ENCODE data around the gene GLRA2.
"Not testable (repeated sequence)": the region's sequence is repeated elsewhere in the genome, so short reads cannot be mapped to it uniquely, and the experiment has no call there.

Gene GLRA2

DNA sequence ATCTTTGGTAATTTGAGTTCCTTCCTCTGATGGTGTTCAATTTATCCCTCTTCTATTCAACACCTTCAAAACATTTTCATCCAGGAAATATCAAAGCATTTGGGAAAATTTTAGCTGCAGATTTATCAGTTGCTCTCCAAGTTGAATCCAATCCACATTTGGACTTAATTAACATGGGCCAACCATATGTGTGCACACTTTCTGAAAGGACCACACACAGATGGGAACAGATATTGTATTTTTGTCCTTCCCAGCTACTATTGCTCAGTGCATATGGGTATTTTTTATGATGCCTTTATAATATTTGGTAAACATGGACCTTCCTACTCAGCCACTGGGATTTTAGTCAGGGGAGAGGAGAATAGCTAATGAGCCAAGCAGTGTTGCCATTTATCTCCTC lies 65.2 kb downstream of the GLRA2 start:
- DNase-seq = no peak

DNA sequence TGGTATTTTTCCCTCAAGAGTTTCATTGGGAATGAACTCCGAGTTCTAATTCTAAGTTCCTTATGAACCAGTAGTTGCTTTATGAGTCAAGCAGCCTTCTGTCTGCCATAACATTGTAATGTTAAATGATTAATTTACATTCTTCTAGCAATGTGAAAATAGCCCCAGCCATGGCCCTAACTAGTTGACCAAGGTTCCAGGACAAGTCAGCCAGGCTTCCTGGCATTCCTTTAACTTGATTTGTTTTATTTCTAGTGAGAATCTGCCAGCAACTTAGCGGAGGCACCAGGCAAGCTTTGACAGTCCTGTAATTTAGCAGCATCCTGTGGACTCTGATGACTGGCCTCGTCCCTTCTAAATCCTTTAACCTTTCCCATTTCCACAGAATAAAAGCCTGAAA lies 69.0 kb downstream of the GLRA2 start:
- DNase-seq = no peak

DNA sequence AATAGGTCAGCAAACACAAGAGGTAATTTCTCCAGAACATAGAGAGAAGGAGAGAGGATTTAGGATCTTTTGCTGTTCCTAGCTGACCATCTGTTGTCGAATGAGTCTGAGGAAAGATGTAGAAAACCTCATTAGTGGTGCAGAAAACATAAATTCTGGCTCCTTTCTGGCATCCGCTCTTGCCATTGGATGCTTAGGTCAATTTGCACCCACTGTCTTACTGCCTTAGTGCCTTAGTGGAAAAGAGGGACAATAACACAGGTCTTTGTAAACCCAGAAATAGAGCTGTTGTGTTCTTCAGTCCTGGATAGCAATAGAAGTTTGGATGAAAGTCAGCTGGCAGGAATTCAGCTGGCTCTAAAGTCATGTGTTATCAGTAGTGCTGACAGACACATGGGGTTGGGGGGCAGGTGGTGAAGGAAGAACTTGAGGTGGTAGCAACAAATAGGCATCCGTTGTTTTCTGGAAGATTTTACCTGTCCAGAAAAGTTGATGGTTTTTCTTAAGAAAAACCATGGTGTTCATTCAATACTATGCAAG lies 78.2 kb downstream of the GLRA2 start:
- no peak for DNase-seq

DNA sequence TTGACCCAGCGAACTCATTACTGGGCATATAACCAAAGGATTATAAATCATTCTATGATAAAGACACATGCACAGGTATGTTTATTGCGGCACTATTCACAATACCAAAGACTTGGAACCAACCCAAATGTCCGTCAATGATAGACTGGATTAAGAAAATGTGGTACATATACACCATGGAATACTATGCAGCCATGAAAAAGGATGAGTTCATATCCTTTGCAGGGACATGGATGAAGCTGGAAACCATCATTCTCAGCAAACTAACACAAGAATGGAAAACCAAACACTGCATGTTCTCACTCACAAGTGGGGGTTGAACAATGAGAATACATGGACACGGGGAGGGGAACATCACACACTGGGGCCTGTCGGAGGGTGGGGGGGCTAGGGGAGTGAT lies 83.1 kb downstream of the GLRA2 start:
- not testable (repeated sequence) for DNase-seq

DNA sequence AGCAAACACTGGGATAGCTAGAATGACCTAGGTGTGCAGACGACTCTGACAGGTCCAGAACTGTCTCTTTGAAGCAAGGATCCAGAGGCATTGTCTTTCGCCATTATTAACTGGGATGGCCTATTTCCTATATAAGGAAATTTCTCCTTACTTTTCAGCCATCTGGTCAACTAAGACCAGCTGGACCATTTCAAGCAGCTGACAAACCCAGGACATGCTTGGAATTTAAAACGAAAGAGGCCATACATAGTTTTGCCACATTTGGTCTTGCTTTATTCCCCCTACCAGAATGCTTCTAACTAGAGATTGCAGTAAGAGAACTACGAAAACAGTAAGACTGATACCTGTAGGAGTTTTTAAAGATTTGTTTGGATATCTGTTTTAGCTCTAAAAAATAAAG lies 87.0 kb downstream of the GLRA2 start:
- no peak for DNase-seq

DNA sequence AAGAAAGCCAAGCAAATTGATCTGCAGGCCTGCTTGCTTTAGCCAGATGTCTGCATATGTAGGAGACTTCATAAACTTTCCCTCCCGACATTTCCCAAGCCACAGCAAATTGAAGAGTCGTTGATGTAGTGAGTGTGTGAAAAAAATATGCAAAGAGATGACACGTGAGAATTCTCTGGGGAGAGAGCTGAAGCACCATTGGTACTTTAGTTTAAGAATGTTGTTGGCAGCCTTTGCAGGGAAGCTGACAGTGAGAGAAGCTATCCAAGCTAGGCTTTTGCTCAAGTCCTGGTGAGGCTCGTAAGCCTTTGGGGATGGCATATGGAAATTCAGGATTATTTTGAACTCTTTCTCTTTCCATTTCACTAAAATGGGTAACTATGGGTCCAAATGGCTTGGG lies 87.5 kb downstream of the GLRA2 start:
- no peak for DNase-seq

DNA sequence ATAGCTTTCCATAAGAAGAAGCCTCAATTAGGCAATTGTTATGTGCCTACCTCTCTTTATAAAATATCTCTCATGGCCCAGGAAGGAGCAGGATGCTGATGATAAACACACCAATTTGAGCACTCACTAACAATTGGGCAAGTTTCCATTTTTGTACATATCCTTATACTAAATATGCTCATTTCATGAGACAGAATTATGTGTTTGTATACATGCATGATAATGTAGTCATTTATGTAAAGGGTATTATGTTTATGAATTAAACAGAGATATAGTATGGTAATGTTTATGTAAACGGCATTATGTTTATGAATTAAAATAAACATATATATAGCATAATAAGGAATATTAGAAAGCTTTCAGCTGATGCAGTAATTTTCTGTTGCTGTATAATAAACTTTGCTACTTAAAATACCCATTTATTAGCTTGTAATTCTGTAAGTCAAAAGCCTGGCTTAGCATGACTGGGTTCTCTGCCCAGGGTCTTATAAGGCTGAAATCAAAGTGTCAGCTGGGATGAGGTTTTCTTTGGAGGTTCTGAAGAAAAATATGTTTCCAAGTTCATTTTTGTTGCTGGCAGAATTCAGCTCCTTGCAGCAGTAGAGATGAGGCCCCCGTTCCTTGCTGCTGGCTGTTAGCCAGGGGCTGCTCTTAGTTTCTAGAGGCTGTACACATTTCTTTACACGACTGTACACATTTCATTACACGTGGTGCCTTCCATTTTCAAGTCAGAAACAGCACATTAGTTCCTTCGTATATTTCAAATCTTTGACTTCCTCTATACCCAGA lies 89.0 kb downstream of the GLRA2 start:
- no peak for DNase-seq

DNA sequence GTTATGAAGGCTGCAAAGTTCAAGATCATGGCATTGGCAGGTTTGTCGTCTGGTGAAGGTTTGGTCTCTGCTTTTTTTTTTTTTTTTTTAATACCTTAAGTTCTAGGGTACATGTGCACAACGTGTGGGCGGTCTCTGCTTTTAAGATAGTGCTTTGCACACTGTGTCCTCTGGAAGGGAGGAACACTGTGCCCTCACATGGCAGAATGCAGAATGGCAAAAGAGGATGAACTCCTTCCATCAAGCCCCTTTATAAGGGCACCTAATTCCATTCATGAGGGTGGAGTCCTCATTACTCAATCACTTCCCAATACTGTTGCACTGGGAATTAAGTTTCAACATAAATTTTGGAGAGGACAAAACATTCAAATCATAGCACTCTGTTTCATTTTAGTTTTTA lies 101.4 kb downstream of the GLRA2 start:
- no peak for DNase-seq

DNA sequence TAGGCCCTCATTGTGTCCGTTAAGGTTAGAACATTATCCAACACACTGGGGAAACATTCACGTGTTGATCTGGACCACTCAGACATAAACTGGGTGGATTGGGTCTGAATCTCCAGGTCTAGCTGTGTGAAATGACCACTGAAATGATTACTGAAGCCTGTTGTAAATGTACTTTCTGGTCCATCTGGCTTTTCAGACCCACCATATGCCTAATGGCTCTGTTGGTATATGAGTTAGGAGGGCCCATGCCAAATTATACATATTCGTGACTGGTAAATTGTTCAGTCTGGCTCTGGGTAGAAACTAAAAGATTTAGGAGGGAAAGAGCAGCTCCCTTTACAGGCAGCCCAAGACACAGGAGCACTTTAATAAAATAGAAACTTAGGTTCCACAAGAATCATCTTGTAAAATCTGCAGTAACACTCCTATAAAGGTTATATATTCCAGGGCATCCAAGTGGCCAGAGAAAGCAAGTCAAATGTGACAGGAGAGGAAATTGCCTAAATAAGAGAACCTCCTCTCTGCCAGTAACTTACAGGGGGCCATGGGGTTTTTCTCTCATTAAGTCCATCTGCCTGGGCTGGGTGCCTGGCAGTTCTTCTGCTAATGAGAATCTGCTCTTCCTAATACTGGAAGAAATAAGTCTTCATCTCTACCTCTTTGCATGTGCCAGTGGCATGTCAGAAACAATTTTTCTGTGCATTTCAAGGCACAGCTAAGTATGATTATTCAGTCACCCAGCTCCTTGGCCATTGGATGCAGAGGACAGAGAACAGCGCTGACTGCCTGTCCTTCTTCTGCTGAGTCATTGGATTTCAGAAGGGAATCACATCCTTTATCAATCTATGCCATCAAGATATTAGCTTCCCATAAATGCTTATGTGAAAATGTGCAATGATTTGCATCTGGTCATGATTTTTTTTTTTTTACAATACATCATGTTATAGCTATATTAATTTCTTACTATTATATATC lies 112.6 kb downstream of the GLRA2 start:
- peak; percentile 3 to 39 for DNase-seq

DNA sequence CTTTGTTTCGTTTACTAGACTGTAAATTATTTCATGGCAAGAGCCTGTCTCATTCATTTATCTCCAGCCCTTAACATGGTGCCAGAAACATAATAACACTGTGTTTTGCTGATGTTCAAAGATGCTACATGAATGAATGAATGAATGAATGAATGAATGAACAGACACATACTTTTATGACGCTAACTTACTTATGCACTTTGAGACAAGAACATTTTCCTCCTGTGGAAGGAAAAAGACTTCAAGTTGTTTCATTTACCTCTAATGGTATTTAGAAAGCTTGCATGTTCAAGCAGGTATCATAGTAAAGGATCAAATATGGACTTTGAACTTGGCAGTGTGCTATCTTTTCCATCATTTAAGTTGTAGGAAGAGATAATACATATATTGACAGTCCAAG lies 131.6 kb downstream of the GLRA2 start:
- DNase-seq = no peak

DNA sequence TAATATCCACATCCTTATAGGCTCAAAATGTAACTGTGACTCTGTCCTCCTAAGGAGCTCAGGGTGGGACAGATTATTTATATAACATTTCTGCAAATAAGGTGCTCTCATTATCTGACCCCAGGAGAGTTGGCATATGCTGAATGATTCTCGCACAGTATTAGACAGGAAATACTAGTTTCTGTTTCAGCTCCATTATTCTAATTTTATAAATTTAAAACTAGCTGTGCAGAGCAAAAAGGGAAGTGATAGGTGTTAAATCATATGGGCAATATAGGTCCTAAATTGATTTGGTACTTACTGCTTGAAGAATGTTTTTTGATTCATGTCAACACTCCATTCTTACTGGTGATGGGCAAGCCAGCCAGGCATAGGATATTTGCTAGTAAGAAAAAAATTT lies 141.5 kb downstream of the GLRA2 start:
- DNase-seq = no peak

DNA sequence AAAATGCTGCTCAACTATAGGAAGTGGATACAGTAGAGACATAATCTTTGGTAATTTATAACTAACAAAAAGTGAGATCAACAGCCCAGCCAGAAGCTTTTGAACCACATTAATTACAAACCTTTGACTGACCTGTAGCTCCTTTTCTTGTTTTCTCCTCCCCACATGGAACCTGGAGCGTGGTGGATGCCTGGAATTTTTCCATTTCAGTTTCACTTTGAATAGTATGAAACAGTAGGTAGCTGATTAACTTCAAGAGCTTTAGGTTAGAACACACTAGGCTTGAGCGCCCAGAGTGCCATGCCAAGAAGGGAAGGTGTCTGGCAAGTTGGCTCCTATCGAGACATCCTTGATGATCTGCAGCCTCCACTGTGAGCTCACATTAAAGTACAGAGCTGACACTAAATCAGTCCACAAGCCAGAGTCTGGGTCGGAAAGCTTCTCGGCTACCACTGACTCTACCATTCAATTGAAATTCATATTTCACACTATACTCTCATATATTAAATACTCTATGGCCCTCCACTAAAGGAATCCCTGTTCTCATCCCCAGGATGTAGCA lies 143.4 kb downstream of the GLRA2 start:
- no peak for DNase-seq

DNA sequence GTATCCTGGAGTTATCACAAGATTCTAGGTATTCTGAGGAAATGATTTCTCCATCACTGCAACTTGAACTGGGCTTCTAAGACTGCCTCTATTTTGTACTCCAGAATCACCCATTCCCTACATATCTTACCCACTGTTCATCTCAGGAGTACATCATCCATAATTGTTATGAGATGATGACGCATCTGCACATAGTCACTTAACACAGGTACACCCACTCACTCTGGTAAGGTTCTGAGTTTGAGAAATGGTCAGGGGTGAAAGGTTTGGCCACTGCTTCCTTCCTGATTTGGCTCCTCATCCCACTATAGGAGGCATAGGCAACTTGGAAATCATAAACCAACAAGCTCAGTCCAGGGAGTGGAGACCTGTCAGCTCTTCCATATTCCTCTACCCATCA lies 143.9 kb downstream of the GLRA2 start:
- no peak for DNase-seq

DNA sequence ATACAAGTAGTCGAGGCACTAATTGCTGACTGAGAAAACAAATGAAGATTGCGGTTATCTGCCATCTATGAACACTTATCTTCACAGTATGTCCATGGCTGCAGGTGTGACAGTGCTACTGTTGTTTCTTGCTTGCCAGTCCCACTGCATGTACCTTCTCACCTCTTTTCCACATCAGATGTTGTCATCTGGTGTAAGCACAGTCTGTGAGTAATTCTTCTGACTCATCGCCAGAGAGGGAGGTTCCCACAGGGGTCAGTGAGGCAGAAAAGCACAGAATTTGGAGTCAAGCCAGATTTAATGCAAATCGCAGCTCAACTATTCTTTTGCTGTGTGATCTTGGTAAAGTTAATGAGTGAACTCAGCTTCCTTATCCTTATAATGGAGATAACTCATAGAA lies 144.4 kb downstream of the GLRA2 start:
- DNase-seq = no peak

DNA sequence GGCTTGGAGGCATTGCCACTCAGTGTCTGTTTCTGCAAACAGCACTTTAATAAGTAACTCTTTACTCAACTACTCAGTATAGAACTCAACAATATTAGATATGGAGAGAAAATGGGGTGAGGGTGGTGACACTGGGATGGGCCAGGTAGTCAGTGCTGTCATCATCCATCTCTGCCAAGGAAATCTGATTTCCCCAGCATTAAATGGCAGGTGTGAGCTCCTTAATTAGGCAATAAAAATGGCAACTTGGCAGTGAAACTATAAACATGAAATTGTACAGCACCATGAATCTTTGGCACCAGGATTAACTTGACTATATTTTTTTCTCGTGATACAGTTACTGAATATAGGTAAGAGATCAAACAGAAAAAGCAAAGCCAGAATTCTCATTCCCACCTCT lies 146.2 kb downstream of the GLRA2 start:
- DNase-seq = no peak

DNA sequence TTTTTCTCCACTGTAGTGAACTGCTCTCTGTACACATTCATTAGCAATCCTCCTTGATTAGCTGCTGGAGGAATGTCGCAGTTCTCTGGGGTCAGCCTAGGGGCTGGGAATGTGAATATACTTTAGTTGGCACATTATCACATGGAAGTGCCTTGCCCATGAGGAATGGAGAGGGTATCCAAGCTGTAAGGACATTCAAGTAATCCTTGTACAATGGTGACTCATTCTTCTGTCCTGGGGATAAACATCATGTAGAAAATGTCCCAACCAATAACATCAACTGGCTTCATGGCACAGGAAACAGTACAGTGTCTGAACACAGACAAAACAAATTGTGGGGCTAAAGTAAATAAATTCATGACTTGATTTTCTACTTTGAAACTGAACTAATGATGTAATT lies 147.1 kb downstream of the GLRA2 start:
- DNase-seq = no peak

DNA sequence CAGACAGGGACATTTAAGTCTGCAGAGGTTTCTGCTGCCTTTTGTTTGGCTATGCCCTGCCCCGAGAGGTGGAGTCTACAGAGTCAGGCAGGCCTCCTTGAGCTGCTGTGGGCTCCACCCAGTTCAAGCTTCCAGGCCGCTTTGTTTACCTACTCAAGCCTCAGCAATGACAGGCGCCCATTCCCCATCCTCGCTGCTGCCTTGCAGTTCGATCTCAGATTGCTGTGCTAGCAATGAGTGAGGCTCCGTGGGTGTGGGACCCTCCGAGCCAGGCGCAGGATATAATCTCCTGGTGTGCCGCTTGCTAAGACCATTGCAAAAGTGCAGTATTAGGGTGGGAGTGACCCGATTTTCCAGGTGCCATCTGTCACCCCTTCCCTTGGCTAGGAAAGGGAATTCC lies 159.0 kb downstream of the GLRA2 start:
- DNase-seq = not testable (repeated sequence)

DNA sequence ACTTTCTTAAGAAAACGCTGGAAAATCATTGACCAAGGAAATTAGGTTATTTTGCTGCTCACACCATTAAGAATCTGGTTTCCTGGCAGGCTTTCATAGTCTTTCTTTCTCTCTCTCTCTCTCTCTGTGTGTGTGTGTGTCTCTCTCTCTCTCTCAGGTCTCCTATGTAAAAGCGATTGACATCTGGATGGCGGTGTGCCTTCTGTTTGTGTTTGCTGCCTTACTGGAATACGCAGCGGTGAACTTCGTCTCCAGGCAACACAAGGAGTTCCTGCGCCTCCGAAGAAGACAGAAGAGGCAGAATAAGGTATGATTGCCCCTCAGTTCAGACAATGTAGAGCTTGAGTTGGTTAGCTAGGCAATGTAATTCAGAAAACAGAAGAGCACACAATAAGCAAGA lies 161.2 kb downstream of the GLRA2 start:
- no peak for DNase-seq

DNA sequence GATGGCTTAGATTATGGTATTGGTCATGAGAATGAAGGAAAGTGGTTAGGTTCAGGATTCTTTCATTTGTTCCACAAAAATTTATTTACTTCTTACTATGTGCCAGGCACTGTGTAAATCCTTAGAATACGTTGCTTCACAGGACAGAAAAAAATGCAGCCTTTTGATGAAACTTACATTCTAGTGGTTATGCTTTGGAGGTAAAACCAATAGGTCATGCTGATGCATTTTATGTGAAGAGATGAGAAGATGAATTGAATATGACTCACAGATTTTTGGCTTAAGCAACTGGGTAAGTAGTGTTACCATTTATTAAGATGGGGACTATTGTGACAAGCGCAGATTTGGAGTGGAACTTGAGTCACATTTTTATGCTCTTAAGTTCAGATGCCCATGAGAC lies 165.3 kb downstream of the GLRA2 start:
- no peak for DNase-seq

DNA sequence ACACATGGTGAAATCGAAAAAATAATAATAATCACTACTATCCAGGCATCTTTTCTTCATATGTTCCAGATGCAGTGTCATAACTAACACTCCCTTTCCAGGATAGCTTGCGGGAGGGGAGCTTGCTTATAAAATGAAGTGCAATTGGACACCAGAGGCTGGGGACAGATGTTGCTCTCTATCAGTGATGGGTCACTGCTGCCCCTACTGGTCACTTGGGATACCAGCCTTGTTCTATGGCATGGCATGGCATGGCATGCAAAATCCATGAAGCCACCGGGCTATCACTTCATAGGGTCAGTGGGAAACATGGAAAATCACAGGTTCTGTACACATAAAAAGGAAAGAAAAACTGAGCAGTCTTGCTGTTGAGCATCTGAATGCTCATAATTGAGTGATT lies 168.1 kb downstream of the GLRA2 start:
- no peak for DNase-seq

DNA sequence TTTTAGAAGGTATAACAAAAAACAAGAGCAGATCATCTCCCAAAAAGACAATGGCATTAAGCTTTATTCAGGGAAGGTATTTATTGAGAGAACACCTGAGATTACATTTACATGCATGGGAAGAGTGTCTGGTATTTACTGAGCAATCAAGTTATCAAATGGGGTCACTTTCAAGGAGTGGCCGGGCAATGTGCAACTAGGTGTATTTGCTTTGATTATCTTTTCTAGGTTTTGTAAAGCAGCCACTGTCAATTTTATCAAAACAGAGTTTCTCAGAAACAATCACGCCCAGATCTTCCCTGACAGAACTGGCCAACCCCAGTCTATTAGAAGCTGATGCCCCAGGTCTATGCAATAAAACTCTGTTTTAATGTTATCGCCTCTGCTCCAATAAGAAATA lies 169.5 kb downstream of the GLRA2 start:
- no peak for DNase-seq

DNA sequence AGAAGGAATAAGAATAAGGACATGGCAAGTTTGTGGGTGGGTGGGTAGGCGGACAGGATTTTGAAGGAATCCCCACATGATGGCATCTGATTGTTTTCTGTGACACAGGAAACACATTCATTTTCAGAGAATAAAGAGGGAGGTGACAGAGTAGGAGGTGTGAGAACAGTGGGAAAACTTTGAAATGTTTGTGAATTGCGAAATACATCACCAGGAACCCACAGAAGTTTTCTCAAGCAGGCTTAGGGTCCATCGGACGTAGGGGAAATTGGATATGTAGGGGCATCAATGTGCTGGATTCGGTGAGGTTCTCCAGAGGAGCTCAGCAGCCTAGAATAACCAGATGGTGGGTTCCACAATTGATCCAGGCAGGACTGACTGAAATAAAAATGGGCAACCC lies 171.6 kb downstream of the GLRA2 start:
- DNase-seq = no peak

DNA sequence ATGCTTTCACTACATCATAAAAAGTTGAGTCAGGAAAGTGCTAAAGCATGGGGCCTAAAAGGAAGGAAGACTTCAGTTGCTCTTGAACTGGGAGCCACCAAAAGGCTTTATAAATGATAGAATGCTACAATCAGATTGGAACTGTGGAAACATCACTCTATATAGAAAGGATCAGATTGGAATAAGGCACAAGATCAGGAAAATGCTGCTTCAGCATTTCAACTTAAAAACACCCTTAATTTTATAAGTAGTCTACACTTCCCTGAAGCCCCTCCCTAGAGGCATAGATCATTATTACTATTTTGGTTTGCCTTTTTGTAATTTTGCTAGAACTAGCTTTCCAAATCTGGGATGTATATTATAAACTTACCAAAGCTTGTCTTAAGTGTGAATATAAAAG lies 172.8 kb downstream of the GLRA2 start:
- DNase-seq = no peak

DNA sequence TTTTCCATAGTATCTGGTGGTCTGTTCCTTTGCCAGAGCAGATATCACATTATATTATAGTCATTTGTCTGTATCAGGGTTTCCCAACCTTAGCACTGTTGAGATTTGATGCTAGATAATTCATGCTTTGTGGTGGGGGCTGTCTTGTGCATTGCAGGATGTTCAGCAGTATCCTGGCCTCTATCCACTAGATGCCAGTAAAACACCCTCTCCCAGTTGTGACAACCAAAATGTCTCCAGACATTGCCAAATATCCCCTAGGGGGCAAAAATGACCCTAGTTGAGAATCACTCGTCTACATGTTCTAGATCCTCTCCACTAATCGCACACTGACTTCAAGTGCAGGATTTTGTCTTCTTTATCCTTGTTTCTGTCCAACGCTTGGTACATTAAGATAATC lies 182.8 kb downstream of the GLRA2 start:
- no peak for DNase-seq

Measured in cerebellar nuclear complex (tissue), 1 donor.